Brain microvascular endothelial cell (primary cell): ENCODE data around the gene SMIM7.

Source experiments
- DNase-seq: peaks from one replicate; pipeline ENCODE4 v3.0.0-alpha.2; 2020
- H3K27ac ChIP-seq: fragments of 250-450 bp; sonication (Bioruptor Pico); 2 replicates; pipeline ENCODE4 v1.5.1; 2020; ENCODE audit warnings: mild to moderate bottlenecking, moderate library complexity
- H3K27me3 ChIP-seq: fragments of 250-450 bp; sonication (Bioruptor Pico); replicated peaks from 2 replicates; pipeline ENCODE4 v1.5.1; 2020; ENCODE audit warnings: mild to moderate bottlenecking
- H3K36me3 ChIP-seq: fragments of 250-450 bp; sonication (Bioruptor Pico); replicated peaks from 2 replicates; pipeline ENCODE4 v1.5.1; 2020; ENCODE audit warnings: mild to moderate bottlenecking
- H3K4me3 ChIP-seq: 2 replicates; pipeline ENCODE4 v1.5.1; 2011; ENCODE audit warnings: low read depth, mild to moderate bottlenecking, control low read depth, low read length, moderate library complexity
- CTCF ChIP-seq: IDR thresholded peaks from 2 replicates; pipeline ENCODE4 v1.5.1; 2011; ENCODE audit warnings: low read depth, mild to moderate bottlenecking, moderate library complexity, low read length, control low read depth, inconsistent platforms; ENCODE audit errors: missing control alignments
- in situ Hi-C: cut with HindIII; loops from 2 replicates; pipeline ENCODE4 v1.10.0; 2017; ENCODE audit warnings: low sequenced_read_pairs, low pct_ligation_motif_present

The SMIM7 gene

GRCh38 chr19:16659832-16660708 is at the start of gene SMIM7:
SMIM7 (minus strand) TSS chr19:16660144; CDS start chr19:16660110, 34 bp downstream.
- Histone ChIP-seq H3K36me3 (peaks cover 20% of the 10 kb centered on the region), H3K4me3 (peak within 1 kb of the TSS; percentile 97), H3K27me3 (no peaks in the 10 kb centered on the region), H3K27ac (peak within 1 kb of the TSS; percentile 83)
- in situ Hi-C loops = no loop called here
- peak; percentile 20 for TF ChIP-seq CTCF
- DNase-seq = peak; percentile 97

GRCh38 chr19:16703677-16704076 is 43.7 kb upstream of the SMIM7 start:
- Histone ChIP-seq H3K27ac (no peak overlapping the region), H3K36me3 (no peaks in the 10 kb centered on the region), H3K4me3 (no peak overlapping the region), H3K27me3 (no peaks in the 10 kb centered on the region)
- no peak for DNase-seq
- TF ChIP-seq CTCF = no peak
- in situ Hi-C loops = no loop called here

- Histone ChIP-seq H3K4me3 (no peak overlapping the region), H3K27ac (no peak overlapping the region), H3K36me3 (no peaks in the 10 kb centered on the region), H3K27me3 (no peaks in the 10 kb centered on the region)
- TF ChIP-seq CTCF = no peak
- DNase-seq = peak; percentile 24
- in situ Hi-C loops = no loop called here
These were observed 42.2 kb upstream of the SMIM7 start for GRCh38 chr19:16702123-16702522.

GRCh38 chr19:16698914-16699313 is 39.0 kb upstream of the SMIM7 start:
- TF ChIP-seq CTCF = no peak
- in situ Hi-C loops = no loop called here
- no peaks in the 10 kb centered on the region for H3K27me3 ChIP-seq

GRCh38 chr19:16688084-16688483 is 28.1 kb upstream of the SMIM7 start:
- Histone ChIP-seq H3K36me3 (no peaks in the 10 kb centered on the region), H3K27me3 (no peaks in the 10 kb centered on the region), H3K27ac (no peak overlapping the region), H3K4me3 (no peak overlapping the region)
- no peak for DNase-seq
- no peak for TF ChIP-seq CTCF
- in situ Hi-C loops = no loop called here

More at GRCh38 chr19:16698914-16699313, 39.0 kb upstream of the SMIM7 start:
- Histone ChIP-seq H3K4me3 (no peak overlapping the region), H3K27ac (no peak overlapping the region), H3K36me3 (no peaks in the 10 kb centered on the region)
- DNase-seq = no peak
